ENCODE data around the gene ROBO1. TPM values are rescaled to one million over a fixed set of nuclear protein-coding genes. Genes with fewer than 3 reads are reported as not detected.

ROBO1 gene
- total RNA-seq, 1 donor from 2014 or later: 13.4 TPM

- no peaks in the 10 kb centered on the region for H3K36me3 ChIP-seq
- TF ChIP-seq CTCF (IDR thresholded peaks at IDR 0.05): no peak
- H3K27me3 ChIP-seq: no peaks in the 10 kb centered on the region
- H3K4me1 ChIP-seq: no peaks in the 10 kb centered on the region
- no peak for DNase-seq (ENCODE audit: low spot score in 2 of 2)
- H3K4me3 ChIP-seq: no peak overlapping the region
- H3K9me3 ChIP-seq: no peaks in the 10 kb centered on the region
- intact Hi-C loops (cut with DNase I): no loop called here
- no peak overlapping the region for H3K27ac ChIP-seq
Measured at GRCh38 chr3:79204351-79204750, 563.4 kb downstream of the ROBO1 start.

GRCh38 chr3:79203144-79203519 lies 564.7 kb downstream of the ROBO1 start:
- Histone ChIP-seq H3K27ac (no peak overlapping the region), H3K27me3 (no peaks in the 10 kb centered on the region), H3K9me3 (no peaks in the 10 kb centered on the region), H3K4me1 (no peaks in the 10 kb centered on the region), H3K36me3 (no peaks in the 10 kb centered on the region), H3K4me3 (no peak overlapping the region)
- TF ChIP-seq CTCF (IDR thresholded peaks at IDR 0.05): no peak
- intact Hi-C loops (cut with DNase I): no loop called here
- DNase-seq (ENCODE audit: low spot score in 2 of 2): no peak

- DNase-seq (ENCODE audit: low spot score in 2 of 2): no peak
- Histone ChIP-seq H3K4me1 (no peaks in the 10 kb centered on the region), H3K9me3 (no peaks in the 10 kb centered on the region), H3K36me3 (no peaks in the 10 kb centered on the region), H3K4me3 (no peak overlapping the region), H3K27ac (no peak overlapping the region), H3K27me3 (no peaks in the 10 kb centered on the region)
- intact Hi-C loops (cut with DNase I): no loop called here
- TF ChIP-seq CTCF (IDR thresholded peaks at IDR 0.05): no peak
Measured at GRCh38 chr3:79202471-79203143, 565.2 kb downstream of the ROBO1 start.

- intact Hi-C loops (cut with DNase I): no loop called here
- DNase-seq (ENCODE audit: low spot score in 2 of 2): no peak
- no peaks in the 10 kb centered on the region for H3K9me3 ChIP-seq
- no peak for TF ChIP-seq CTCF (IDR thresholded peaks at IDR 0.05)
- no peak overlapping the region for H3K27ac ChIP-seq
- no peaks in the 10 kb centered on the region for H3K4me1 ChIP-seq
- no peak overlapping the region for H3K4me3 ChIP-seq
- H3K27me3 ChIP-seq: no peaks in the 10 kb centered on the region
- H3K36me3 ChIP-seq: no peaks in the 10 kb centered on the region
Measured at GRCh38 chr3:79200456-79200855, 567.3 kb downstream of the ROBO1 start.

- no peak for TF ChIP-seq CTCF (IDR thresholded peaks at IDR 0.05)
- no peaks in the 10 kb centered on the region for H3K36me3 ChIP-seq
- H3K9me3 ChIP-seq: no peaks in the 10 kb centered on the region
- intact Hi-C loops (cut with DNase I): no loop called here
- no peaks in the 10 kb centered on the region for H3K4me1 ChIP-seq
- no peak overlapping the region for H3K27ac ChIP-seq
- no peak overlapping the region for H3K4me3 ChIP-seq
- no peak for DNase-seq (ENCODE audit: low spot score in 2 of 2)
- H3K27me3 ChIP-seq: no peaks in the 10 kb centered on the region
Measured at GRCh38 chr3:79199966-79200365, 567.8 kb downstream of the ROBO1 start.

- Histone ChIP-seq H3K4me3 (no peak overlapping the region), H3K9me3 (no peaks in the 10 kb centered on the region), H3K36me3 (no peaks in the 10 kb centered on the region), H3K27me3 (no peaks in the 10 kb centered on the region), H3K4me1 (no peaks in the 10 kb centered on the region), H3K27ac (no peak overlapping the region)
- no peak for DNase-seq (ENCODE audit: low spot score in 2 of 2)
- intact Hi-C loops (cut with DNase I): no loop called here
- no peak for TF ChIP-seq CTCF (IDR thresholded peaks at IDR 0.05)
Measured at GRCh38 chr3:79187426-79187825, 580.4 kb downstream of the ROBO1 start.

All from ascending aorta (tissue), 2 donors.